Activated T-cell treated with anti-CD3 and anti-CD28 coated beads, Interleukin-2, amount 50 U/mL, for 72 hours (primary cell): ENCODE measurements around the gene NOL6. TPM values are rescaled to one million over a fixed set of nuclear protein-coding genes. Genes with fewer than 3 reads are reported as not detected.
"Not testable (repeated sequence)": the region's sequence is repeated elsewhere in the genome, so short reads cannot be mapped to it uniquely, and the experiment has no call there.

Source experiments
- ATAC-seq, 2 donors: fragments of 150-1000 bp; cut with Tn5 transposase; replicated peaks in 1 of 2; 2 replicates each; pipeline ENCODE4 v1.10.0; 2021; ENCODE audit warnings: moderate library complexity in 2 of 2, mild to moderate bottlenecking in 1 of 2
- DNase-seq, 2 donors: peaks; one replicate each; pipeline ENCODE4 v3.0.0; 2021 to 2022; ENCODE audit warnings: mixed read lengths in 1 of 2
- H3K27ac Mint-ChIP-seq: one replicate; pipeline ENCODE4 v1.8.0; 2022; ENCODE audit warnings: mild to moderate bottlenecking, moderate library complexity, mixed read lengths
- H3K27me3 Mint-ChIP-seq: one replicate; pipeline ENCODE4 v1.8.0; 2022; ENCODE audit warnings: low read depth, mixed read lengths
- H3K36me3 Mint-ChIP-seq, 2 donors: one replicate each; pipeline ENCODE4 v1.8.0; 2022; ENCODE audit warnings: mixed read lengths in 2 of 2, mild to moderate bottlenecking in 1 of 2; ENCODE audit not compliant: insufficient read depth in 2 of 2
- H3K4me1 Mint-ChIP-seq: one replicate; pipeline ENCODE4 v1.8.0; 2022; ENCODE audit warnings: low read depth, mixed read lengths
- H3K4me3 Mint-ChIP-seq, 2 donors: one replicate each; pipeline ENCODE4 v1.8.0; 2022; ENCODE audit warnings: mild to moderate bottlenecking in 2 of 2, mixed read lengths in 2 of 2, moderate library complexity in 2 of 2
- H3K9me3 Mint-ChIP-seq, 2 donors: one replicate each; pipeline ENCODE4 v1.8.0; 2022; ENCODE audit warnings: mixed read lengths in 2 of 2
- total RNA-seq, 2 donors: library from RNA; stranded (reverse); gene quantifications; one replicate each; pipeline ENCODE4 v1.2.3, GENCODE V29; 2022

The NOL6 gene
- total RNA-seq, 2 donors from 2014 or later = 26.1 to 30.1 TPM

DNA sequence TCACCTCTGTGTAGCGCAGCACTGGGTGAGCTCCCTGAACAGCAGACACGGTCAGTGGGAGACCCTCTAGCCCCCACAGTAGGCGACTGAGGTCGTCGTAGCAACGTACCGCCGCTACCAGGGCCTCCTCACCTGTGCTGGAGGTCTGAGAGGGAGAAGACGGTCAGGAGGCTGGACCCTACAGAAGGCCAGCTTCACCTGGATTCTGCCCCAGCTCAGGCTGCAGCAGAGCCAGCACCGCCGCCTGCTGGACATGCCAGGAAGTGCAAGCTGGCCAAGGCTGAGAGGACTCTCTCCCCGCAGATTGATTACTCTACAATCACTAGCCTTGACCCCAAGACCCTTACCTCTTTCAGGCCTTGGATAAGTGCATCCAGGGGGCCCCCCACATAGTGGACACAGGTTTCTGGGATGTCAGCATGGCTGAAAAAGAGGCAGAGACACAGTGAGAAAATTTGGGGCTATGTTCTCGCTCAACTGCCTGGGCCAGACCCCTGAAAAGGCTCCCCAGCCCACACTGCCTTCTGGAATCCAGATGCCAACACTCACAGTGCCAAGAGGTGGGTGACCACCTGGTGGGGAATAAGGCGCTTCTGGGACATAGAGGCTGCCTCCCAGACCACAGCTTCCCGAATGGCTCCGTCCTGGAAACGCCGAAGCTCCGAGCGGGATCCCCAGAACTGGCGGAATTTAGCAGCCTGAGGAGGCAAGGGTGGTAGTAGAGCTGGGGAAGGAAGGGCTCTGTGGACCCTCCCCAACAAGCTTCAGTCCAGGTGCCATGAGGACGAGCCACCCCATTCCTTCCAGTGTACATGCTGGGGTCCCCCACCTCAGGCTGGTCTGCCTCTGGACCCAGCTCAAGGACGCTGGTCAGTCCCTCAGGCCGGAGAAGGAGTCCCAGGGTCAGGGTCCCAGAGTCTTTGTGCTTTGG, 6.9 kb downstream of the NOL6 start:
- peaks cover 8% of the 10 kb centered on the region for H3K4me1 Mint-ChIP-seq
- H3K27me3 Mint-ChIP-seq = no peaks in the 10 kb centered on the region
- no peak overlapping the region for H3K4me3 Mint-ChIP-seq
- ATAC-seq = peak; percentile 77 to 78
- H3K36me3 Mint-ChIP-seq = peaks cover 4 to 15% of the 10 kb centered on the region in 2 donors
- peak; percentile 74 to 85 for DNase-seq
- no peak overlapping the region for H3K27ac Mint-ChIP-seq
- H3K9me3 Mint-ChIP-seq = no peaks in the 10 kb centered on the region

DNA sequence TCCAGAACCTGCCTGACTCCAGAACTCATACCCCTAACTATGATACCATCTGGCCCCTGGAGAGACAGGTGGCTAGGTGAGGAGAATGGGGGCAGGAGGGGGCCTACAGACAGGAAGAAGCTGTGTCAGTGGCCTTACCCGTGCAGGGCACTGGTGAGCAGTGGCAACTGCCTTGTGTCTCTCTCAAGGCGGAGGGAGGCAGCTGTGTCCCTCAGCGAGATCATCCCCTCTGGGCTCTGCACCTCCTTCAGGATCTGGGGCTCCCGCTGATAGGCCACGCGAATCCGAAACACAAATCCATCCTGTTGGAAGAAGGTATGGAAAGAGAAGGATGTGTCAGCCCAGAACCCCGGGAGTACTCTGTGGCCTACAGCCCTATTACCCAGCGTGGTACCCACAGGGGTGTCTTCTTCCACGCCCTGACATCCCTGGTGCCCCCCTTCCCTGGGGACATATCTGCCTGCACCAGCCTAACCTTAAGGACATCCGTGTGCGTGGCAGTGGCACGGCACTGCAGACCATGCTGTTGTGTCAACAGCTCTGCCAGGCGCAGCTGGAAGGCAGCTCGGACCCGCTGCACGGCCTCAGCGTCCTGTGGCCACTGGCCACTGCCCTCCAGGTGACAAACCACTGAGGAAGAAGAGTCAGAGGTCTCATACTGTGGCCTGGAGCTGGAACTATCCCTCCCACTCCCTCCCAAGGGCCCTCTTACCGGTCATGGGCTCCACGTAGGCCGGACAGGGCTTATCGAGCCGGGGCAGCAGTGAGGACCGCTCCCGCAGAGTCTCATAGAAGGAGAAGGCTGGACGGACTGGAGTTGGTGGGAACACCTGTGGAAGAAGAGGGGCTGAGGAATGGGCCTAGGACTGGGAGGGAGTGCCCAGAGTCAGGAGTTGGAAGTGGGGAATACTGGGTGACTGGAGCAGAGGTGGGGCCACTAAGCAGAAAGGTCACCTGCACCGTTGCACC, 7.8 kb downstream of the NOL6 start:
- Mint-ChIP-seq H3K4me3 (no peak overlapping the region), H3K27me3 (no peaks in the 10 kb centered on the region), H3K4me1 (no peaks in the 10 kb centered on the region), H3K9me3 (no peaks in the 10 kb centered on the region), H3K27ac (no peak overlapping the region), H3K36me3 (peaks cover 4 to 12% of the 10 kb centered on the region in 2 donors)
- no peak for DNase-seq
- ATAC-seq = no peak

DNA sequence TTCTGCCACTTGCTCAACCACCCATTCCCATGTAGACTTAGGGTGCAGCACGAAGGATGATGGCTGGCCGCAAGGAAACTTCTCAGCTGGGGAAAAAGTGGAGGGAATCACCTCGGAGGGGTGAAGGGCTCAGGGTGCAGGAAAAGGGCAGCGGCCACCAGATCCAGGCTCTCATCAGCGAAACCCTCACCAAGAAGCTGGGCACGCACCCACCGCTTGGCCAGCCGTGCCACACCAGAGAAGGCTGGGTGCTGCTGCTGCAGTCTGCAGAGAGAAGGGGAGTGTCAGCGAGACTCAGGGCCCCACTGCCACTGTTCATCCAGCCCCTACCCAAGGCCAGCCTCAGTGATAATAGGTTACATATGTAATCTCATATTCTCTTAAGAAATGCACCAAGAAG, 8.6 kb downstream of the NOL6 start:
- no peaks in the 10 kb centered on the region for H3K4me1 Mint-ChIP-seq
- H3K36me3 Mint-ChIP-seq = peaks cover 4 to 8% of the 10 kb centered on the region in 2 donors
- no peak for DNase-seq
- no peaks in the 10 kb centered on the region for H3K9me3 Mint-ChIP-seq
- no peak overlapping the region for H3K4me3 Mint-ChIP-seq
- no peak for ATAC-seq
- no peaks in the 10 kb centered on the region for H3K27me3 Mint-ChIP-seq
- H3K27ac Mint-ChIP-seq = no peak overlapping the region

DNA sequence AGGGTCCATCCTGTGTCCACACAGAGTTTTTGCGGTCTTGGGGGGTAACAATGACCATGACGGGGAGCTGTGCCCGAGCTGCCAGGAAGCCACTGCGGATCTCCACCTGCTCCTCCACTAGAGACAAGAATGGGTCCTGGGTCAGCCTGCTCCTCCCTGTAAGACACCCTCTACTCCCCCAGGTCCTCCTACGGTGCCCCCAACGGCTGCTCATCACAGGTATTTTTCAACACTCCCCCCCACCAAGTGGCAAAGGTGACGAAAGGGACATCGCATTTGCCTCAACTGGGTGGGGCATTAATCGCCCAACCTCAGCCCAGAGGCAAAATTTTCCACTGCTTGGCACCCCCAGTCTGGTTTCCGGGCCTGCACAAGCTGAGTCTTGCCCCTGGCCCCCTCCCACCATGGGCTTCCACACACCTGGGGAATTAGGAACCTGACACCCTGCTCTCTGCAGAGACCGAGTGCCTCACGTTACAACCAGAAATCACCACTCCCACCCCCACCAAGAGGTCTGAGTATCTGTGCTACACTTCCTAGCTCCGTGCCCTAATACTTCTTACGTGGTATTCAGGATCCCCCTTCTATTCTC, 9.6 kb downstream of the NOL6 start:
- Mint-ChIP-seq H3K9me3 (no peaks in the 10 kb centered on the region), H3K27ac (no peak overlapping the region), H3K27me3 (no peaks in the 10 kb centered on the region), H3K36me3 (peaks cover 4 to 8% of the 10 kb centered on the region in 2 donors), H3K4me3 (no peak overlapping the region), H3K4me1 (peaks cover 6% of the 10 kb centered on the region)
- ATAC-seq (no peak), DNase-seq (no peak)

DNA sequence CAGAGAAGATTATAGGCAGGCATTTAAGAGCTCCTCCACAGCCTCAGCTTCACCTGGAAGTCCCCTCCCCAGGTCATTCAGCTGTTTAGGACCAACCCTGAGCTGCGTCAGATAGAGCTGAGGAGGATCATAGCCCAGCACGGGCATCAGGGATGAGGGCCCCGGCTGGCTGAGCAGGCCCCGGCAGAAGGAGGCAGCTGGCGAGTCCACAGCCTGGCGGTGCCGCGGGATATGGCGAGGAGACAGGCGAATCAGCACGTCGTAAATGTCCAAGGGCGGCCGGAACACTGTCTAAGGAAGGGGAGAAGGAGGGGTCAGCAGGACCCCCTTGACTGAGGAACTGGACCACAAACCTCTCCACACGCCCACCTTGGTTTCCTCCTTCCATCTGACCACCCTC, 10.6 kb downstream of the NOL6 start:
- H3K27me3 Mint-ChIP-seq = no peaks in the 10 kb centered on the region
- no peaks in the 10 kb centered on the region for H3K9me3 Mint-ChIP-seq
- H3K27ac Mint-ChIP-seq = no peak overlapping the region
- no peak overlapping the region for H3K4me3 Mint-ChIP-seq
- H3K4me1 Mint-ChIP-seq = peaks cover 16% of the 10 kb centered on the region
- H3K36me3 Mint-ChIP-seq = peaks cover 4 to 7% of the 10 kb centered on the region in 2 donors
- ATAC-seq = no peak
- DNase-seq = no peak

DNA sequence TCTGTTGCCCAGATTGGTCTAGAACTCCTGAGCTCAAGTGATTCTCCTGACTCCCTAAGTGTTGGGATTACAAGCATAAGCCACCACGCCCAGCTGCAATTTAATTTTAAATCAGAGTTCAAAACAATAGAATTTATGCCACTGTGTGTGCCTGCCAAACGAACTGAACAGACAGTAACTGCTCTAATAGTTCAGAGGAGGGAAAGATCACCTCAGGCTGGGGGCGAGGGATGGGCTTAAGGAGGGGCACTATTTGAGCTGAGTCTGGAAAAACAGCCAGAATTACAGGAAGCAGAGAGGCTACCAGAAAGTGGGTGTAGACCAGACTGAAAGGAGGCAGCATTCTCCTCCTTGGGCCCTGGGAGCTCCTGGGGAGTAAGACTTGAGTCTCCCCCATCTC, 12.2 kb downstream of the NOL6 start:
- H3K36me3 Mint-ChIP-seq = peaks cover 4 to 5% of the 10 kb centered on the region in 2 donors

DNA sequence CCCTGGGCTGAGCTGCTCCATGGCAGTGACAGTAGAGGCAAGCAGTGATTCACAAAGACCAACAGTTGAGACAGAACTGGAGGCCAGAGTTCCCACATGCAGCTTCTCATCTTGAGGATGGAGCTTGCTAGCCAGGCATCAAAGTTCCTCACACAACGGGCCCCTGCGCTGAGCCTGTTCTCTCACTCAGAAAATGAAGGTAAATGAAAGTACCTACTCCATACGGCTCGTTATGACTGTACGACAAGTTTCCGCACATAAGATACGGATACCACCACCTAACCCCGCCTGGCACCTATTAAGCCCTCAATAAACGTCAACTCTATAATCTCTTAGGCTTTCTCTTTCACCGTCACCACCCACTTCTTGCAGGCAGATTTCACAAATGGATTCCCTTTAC, 12.9 kb downstream of the NOL6 start:
- Mint-ChIP-seq H3K27ac (no peak overlapping the region), H3K4me1 (peaks cover 39% of the 10 kb centered on the region), H3K4me3 (no peak overlapping the region), H3K9me3 (no peaks in the 10 kb centered on the region), H3K27me3 (no peaks in the 10 kb centered on the region), H3K36me3 (peaks cover 4 to 5% of the 10 kb centered on the region in 2 donors)
- DNase-seq = no peak
- ATAC-seq = no peak

More for the DNA sequence above, 12.2 kb downstream of the NOL6 start:
- Mint-ChIP-seq H3K4me3 (no peak overlapping the region), H3K27me3 (no peaks in the 10 kb centered on the region), H3K27ac (peak overlapping the region; percentile 1), H3K9me3 (no peaks in the 10 kb centered on the region), H3K4me1 (peaks cover 33% of the 10 kb centered on the region)
- no peak for DNase-seq
- ATAC-seq = no peak

DNA sequence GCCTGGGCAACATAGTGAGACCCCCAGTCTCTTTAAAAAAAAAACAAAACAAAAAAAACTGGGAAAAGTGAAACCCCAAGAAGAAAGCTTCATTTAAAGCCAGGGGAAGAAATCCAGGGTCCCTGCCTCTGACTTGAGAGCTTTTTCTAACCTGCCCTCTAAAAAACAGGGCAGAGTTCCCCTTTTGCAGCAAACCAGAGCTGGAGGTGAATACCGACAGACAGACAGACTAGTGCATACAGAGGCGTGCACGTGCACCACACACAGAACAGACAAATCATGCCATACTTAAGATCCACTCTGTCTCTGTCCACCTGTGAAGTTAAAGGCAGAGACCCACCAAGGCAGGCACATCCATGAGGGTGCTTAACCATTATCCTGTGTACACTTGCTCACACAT, 14.6 kb downstream of the NOL6 start:
- Mint-ChIP-seq H3K4me3 (no peak overlapping the region), H3K4me1 (peaks cover 54% of the 10 kb centered on the region), H3K36me3 (peaks cover 4 to 5% of the 10 kb centered on the region in 2 donors), H3K9me3 (no peaks in the 10 kb centered on the region), H3K27ac (no peak overlapping the region), H3K27me3 (no peaks in the 10 kb centered on the region)
- no peak for ATAC-seq
- no peak for DNase-seq

DNA sequence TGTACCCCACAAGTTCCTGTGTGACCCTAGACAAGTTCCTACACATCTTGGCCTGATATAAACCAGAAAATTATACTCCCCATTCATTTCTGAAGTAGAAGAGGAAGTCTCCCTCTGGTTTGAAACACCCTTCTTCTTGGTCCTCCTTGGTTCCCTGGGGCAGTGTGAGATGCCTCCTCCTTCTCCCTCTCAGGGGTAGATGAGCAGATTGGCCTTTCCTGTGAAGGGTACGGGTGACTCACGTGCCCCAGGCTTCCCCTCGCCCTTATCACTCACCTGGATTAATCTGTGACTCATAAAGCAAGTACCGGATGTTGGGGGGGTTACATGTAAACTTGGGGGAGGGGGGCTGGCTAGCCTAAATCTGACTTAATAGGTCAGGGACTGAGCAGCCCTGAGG, 15.3 kb downstream of the NOL6 start:
- Mint-ChIP-seq H3K9me3 (no peaks in the 10 kb centered on the region), H3K36me3 (peaks cover 4 to 5% of the 10 kb centered on the region in 2 donors), H3K4me3 (peak overlapping the region; percentile 73 to 75), H3K27ac (peak overlapping the region; percentile 93), H3K4me1 (peaks cover 60% of the 10 kb centered on the region), H3K27me3 (no peaks in the 10 kb centered on the region)
- DNase-seq (peak; percentile 63 to 73), ATAC-seq (peak; percentile 88 to 91)

DNA sequence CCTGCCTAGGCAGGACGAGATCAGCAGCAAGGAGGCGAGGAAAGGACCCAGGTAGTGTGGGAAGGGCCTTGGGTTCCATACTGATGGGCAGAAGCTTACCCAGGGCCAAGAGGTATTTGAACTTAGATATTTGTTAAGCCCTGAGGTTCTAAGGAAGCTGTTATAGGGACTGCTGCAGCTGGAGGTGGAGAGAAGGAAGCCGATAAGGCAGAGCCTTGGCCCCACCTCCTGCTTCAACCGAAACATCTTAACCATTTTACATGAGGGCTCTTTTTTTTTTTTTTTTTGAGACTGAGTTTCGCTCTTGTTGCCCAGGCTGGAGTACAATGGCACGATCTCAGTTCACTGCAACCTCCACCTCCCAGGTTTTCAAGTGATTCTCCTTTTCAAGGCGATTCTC, 17.8 kb downstream of the NOL6 start:
- DNase-seq (no peak), ATAC-seq (no peak)
- H3K4me1 Mint-ChIP-seq = peaks cover 78% of the 10 kb centered on the region
- H3K36me3 Mint-ChIP-seq = peaks cover under 1 to 1% of the 10 kb centered on the region in 2 donors
- H3K4me3 Mint-ChIP-seq = peak overlapping the region; percentile 41 to 68
- H3K9me3 Mint-ChIP-seq = no peaks in the 10 kb centered on the region
- no peaks in the 10 kb centered on the region for H3K27me3 Mint-ChIP-seq
- H3K27ac Mint-ChIP-seq = peak overlapping the region; percentile 25

DNA sequence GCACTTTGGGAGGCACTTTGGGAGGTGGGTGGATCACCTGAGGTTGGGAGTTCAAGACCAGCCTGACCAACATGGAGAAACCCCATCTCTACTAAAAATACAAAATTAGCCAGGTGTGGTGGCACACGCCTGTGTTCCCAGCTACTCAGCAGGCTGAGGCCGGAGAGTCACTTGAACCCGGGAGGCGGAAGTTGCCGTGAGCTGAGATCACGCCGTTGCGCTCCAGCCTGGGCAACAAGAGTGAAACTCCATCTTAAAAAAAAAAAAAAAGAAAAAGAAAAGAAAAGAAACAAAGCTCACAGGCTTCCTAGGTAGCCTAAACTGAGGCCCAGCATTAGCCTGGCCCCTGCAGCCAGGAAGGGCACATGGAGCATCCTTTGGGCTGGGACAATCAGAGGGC, 18.3 kb downstream of the NOL6 start:
- peaks cover 81% of the 10 kb centered on the region for H3K4me1 Mint-ChIP-seq
- not testable (repeated sequence) for ATAC-seq, H3K27ac Mint-ChIP-seq, DNase-seq, H3K36me3 Mint-ChIP-seq, H3K9me3 Mint-ChIP-seq, H3K27me3 Mint-ChIP-seq
- H3K4me3 Mint-ChIP-seq = peak overlapping the region; percentile 41 to 68

DNA sequence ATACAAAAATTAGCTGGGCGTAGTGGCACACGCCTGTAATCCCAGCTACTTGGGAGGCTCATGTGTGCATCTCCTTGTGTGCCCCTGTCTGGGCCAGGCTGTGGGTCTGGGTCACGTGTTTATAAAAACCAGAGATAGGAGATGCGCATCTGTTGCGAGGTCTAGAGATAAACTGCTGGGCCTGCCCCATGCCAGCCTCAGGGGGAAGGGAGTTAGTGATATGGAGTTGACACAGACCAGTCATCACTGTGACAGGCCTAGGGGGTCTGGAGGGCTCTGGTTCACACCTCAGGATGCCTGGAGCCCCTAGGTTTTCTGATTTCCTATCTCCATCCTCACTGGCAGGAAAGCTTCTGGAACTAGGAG, 19.1 kb downstream of the NOL6 start:
- H3K4me3 Mint-ChIP-seq = peak overlapping the region; percentile 50 to 72

More for the DNA sequence above, 19.1 kb downstream of the NOL6 start:
- ATAC-seq, H3K9me3 Mint-ChIP-seq, H3K27me3 Mint-ChIP-seq, H3K36me3 Mint-ChIP-seq, DNase-seq: not testable (repeated sequence)
- peak overlapping the region; percentile 87 for H3K27ac Mint-ChIP-seq
- peaks cover 80% of the 10 kb centered on the region for H3K4me1 Mint-ChIP-seq
